ENCODE measurements around the gene MARCHF2. TPM values are rescaled to one million over a fixed set of nuclear protein-coding genes. Genes with fewer than 3 reads are reported as not detected.

MARCHF2 gene
- total RNA-seq, 2 experiments from 2014 or later: 16.5 to 20.9 TPM

DNA sequence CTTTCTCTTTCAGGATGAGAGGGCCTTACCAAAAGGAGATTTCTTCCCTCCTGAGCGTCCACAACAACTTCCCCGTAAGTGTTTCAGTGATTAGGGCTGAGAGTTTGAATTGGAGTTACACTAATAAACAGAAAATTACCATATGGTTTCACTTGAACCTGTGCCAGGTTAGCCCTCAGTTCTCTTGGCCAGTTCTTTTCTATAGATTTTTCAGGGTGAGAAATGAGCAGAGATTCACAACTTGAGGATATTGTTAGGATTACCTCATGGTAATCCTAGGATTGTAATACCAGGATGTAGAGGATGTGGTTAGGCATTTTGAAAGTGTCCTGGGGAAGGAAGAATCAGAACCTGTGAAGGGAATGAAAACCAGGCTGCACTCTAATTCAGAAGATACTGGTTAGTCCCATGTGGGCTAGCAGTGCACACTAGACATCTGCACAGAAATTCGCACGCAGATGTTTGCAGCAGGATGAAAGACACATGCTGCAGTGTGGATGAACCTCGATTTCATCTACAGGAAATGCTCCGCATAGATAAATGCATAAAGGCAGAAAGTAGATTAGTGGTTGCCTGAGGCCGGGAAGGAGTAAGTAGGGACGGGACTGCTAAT, 55.8 kb downstream of the MARCHF2 start:
- H3K36me3 Mint-ChIP-seq: peaks cover 77% of the 10 kb centered on the region
- no peaks in the 10 kb centered on the region for H3K27me3 Mint-ChIP-seq
- no peak overlapping the region for H3K27ac Mint-ChIP-seq
- DNase-seq: no peak
- no peaks in the 10 kb centered on the region for H3K9me3 Mint-ChIP-seq (ENCODE audit: low read depth)
- no peak overlapping the region for H3K4me3 Mint-ChIP-seq
- CTCF ChIA-PET: no interaction called here
- ATAC-seq: no peak
- peaks cover 50% of the 10 kb centered on the region for H3K4me1 Mint-ChIP-seq

DNA sequence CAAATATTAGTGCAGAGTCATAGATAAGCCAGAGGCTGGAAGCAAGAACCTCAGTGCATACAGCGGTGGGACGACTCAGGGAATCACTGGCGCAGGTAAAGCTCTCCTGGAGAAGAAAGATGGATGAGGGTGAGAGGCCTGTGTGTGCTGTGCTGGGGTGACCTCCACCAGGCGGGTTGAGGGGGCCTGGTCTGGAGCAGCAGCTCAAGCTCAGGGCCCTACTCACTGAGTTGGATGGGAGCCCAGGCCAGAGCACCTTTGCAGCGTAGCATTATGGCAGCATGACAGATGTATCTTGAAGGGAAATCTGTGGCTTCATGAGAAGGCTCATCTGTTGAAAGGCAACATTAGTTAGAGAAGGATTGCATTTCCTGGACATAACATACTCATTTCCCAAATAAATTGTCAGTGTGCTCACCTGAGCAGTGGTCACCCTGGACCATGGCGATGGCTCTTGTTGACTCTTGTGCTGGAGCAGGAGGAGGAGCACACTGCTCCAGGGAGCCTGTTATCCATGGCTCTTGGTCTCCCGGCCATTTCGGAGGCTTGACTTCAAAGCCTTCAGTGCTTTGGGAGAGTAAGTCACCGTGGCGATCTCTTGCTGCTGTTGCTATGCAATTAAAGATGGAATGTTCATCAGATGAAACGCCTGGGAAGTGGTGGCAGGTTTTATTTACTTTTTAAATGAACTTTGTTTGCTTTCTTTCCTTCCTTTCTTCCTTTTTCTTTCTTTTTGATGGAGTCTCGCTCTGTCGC, 56.7 kb downstream of the MARCHF2 start:
- Mint-ChIP-seq H3K36me3 (peaks cover 78% of the 10 kb centered on the region), H3K4me3 (no peak overlapping the region), H3K4me1 (peaks cover 55% of the 10 kb centered on the region), H3K27ac (no peak overlapping the region), H3K9me3 (ENCODE audit: low read depth) (no peaks in the 10 kb centered on the region), H3K27me3 (no peaks in the 10 kb centered on the region)
- CTCF ChIA-PET: interaction anchor here (0.6 kb wide), 1 partner anchor 116 kb away, joined by 3 read pairs; no protein-coding TSS in a partner anchor
- ATAC-seq (peak; percentile 27), DNase-seq (no peak)

DNA sequence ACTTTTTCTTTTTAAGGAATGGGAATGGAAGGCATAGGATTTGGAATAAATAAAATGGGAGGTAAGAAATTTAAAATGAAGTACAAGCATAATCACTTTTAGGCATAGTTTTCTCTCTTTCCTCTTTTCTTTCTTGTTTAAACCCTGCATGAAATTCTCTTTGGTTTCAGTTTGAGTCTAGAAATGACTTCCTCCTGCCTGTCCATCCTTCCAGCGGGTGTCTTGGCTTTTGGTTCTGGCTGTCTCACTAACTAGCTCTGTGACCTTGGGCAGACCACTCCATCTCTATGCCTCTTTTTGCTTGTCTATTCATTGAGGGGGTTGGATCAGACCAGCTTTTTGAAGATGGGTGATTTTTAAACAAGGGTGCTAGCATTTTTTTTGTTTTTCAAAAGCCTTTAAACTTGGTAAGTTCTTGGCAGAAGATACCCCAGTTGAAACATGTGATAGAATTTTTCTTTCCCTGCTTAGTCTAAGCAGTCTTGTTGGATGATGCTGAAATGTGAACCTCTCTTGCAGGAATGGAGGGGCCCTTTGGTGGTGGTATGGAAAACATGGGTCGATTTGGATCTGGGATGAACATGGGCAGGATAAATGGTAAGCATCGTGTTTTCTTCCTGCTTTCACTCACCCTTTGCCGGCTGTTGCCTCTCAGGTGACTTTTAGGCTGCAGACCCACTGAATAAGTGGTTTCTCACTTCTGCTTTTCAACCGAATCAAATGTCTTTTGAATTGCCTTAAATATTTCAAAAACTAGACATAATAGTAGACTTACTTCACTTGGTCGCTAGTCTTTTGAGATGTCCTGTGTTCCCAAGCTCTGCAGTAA, 60.8 kb downstream of the MARCHF2 start:
- CTCF ChIA-PET: interaction anchor here (0.7 to 1.1 kb wide), 5 partner anchors 11 to 106 kb away, joined by 3 to 5 read pairs (median 4); partner anchors contain the start of gene MARCHF2
- Mint-ChIP-seq H3K36me3 (peaks cover 74% of the 10 kb centered on the region), H3K27me3 (no peaks in the 10 kb centered on the region), H3K4me1 (peaks cover 69% of the 10 kb centered on the region), H3K4me3 (peak overlapping the region; percentile 17), H3K9me3 (ENCODE audit: low read depth) (no peaks in the 10 kb centered on the region), H3K27ac (peak overlapping the region; percentile 79)
- ATAC-seq (no peak), DNase-seq (no peak)

DNA sequence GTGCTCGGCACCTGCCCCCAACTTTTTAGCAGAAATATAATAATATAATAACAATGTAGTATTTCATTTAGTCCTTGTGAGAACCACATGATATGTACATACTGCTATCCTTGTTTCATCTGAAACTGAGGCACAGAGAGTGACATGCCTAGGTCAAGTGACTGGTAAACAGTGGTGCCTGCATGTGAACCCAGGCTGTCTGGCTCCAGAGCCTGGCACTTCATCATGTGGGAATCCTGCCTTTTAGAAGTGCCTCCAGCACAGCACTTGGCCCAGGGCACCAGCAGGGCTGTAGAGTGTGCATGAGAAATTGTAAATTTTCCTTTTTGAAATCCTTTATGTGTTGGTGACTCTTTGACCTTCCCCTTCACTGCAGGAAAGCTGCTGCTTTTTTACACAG, 61.9 kb downstream of the MARCHF2 start:
- Mint-ChIP-seq H3K9me3 (ENCODE audit: low read depth) (no peaks in the 10 kb centered on the region), H3K4me3 (no peak overlapping the region), H3K27me3 (no peaks in the 10 kb centered on the region), H3K36me3 (peaks cover 66% of the 10 kb centered on the region), H3K27ac (peak overlapping the region; percentile 61), H3K4me1 (peaks cover 66% of the 10 kb centered on the region)
- DNase-seq: no peak
- ATAC-seq: no peak
- CTCF ChIA-PET: interaction anchor here (0.7 to 1.2 kb wide), 2 partner anchors 13 kb away, joined by 4 read pairs; no protein-coding TSS in a partner anchor

DNA sequence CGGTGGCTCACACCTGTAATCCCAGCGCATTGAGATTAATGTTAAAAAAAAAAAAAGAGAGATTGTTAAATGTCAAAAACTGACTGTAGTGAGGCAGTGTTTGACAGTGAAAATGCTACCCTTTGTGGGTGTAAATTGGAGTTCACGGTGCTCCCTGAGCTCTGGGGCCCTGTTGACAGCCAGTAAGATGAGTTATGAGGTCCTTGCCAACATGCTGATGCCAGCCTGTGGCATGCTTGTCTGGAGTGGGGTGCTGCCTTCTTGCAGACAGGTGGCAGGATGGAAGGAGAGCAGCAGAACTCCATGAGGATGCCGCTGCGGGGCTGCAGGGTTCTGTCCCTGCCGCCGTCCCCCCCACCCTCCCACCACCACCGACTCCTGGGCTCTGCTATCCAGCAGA, 63.4 kb downstream of the MARCHF2 start:
- peaks cover 70% of the 10 kb centered on the region for H3K4me1 Mint-ChIP-seq
- H3K9me3 Mint-ChIP-seq (ENCODE audit: low read depth): no peaks in the 10 kb centered on the region
- H3K4me3 Mint-ChIP-seq: no peak overlapping the region
- ATAC-seq (no peak), DNase-seq (no peak)
- no peaks in the 10 kb centered on the region for H3K27me3 Mint-ChIP-seq
- CTCF ChIA-PET: interaction anchor here (1.2 kb wide), 1 partner anchor 14 kb away, joined by 4 read pairs; no protein-coding TSS in a partner anchor
- H3K36me3 Mint-ChIP-seq: peaks cover 64% of the 10 kb centered on the region
- H3K27ac Mint-ChIP-seq: peak overlapping the region; percentile 49

DNA sequence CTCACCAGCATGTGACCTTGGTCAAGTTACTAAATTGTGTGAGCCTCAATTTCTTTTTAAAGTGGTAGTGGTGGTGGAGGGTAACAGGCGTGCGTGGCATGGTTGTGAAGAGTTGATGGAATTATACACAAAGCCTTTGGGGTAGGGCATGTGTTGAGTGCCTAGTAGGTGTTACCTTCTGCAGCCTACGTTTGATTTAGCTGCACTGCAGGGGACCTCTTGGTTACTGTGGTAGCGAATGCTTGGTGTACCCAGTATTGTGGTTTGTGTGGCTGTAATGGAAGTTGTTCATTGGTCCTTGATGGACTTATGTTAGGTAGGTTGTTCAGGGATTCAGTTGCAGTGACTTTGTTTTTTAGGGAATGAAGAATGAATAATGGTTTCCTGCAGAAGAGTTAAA, 64.8 kb downstream of the MARCHF2 start:
- ATAC-seq (no peak), DNase-seq (no peak)
- Mint-ChIP-seq H3K9me3 (ENCODE audit: low read depth) (no peaks in the 10 kb centered on the region), H3K36me3 (peaks cover 68% of the 10 kb centered on the region), H3K4me3 (no peak overlapping the region), H3K27ac (peak overlapping the region; percentile 54), H3K4me1 (peaks cover 65% of the 10 kb centered on the region), H3K27me3 (no peaks in the 10 kb centered on the region)
- CTCF ChIA-PET: interaction anchor here (2.2 to 3.4 kb wide), 2 partner anchors 9 to 100 kb away, joined by 7 to 16 read pairs; partner anchors contain the start of gene MYO1F

DNA sequence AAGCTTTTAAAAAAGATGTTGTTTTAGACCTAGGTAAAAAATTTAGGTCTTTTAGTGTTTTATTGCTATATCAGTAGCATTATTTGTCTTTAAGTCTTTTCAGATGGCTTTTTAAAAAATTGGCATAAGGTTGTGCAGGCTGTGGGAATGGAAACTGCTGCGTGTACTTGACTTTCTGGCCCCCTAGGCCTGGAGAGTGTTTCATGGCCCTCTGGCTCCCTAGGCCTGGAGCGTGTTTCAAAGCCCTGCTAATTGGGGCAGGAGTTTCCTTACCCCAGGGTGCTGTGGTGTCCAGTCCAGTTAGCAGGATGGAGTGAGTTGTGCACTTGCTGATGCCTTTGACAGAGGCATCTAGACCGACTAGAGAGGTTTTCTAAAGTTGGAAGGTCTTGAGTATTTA, 65.5 kb downstream of the MARCHF2 start:
- no peak for ATAC-seq
- peaks cover 68% of the 10 kb centered on the region for H3K36me3 Mint-ChIP-seq
- no peaks in the 10 kb centered on the region for H3K9me3 Mint-ChIP-seq (ENCODE audit: low read depth)
- no peak for DNase-seq
- peak overlapping the region; percentile 54 for H3K27ac Mint-ChIP-seq
- CTCF ChIA-PET: interaction anchor here (0.9 to 3.4 kb wide), 4 partner anchors 8 to 125 kb away, joined by 3 to 16 read pairs (median 5); partner anchors contain the start of gene MYO1F
- H3K27me3 Mint-ChIP-seq: no peaks in the 10 kb centered on the region
- peaks cover 59% of the 10 kb centered on the region for H3K4me1 Mint-ChIP-seq
- no peak overlapping the region for H3K4me3 Mint-ChIP-seq

DNA sequence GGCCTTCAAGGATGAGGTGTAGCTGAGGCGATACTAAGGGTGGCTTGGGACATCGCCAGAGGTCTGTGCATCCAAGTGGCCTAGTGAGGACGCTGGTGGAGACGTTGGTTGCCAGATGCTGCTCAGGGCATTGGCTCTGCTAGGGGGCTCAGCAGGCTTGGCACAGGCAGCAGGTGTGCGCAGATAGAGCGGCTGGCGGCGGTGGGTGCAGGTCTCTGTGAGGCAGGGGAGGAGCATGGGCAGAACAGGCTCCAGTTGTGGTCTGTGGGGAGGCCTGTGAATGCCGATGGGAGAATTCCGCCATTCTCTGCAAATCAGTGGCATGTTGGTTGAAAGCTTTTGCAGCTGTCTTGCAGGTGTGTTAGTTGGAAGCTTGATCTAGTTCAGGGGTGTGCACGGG, 68.1 kb downstream of the MARCHF2 start:
- Mint-ChIP-seq H3K4me3 (no peak overlapping the region), H3K9me3 (ENCODE audit: low read depth) (no peaks in the 10 kb centered on the region), H3K4me1 (peaks cover 57% of the 10 kb centered on the region), H3K27ac (peak overlapping the region; percentile 70), H3K36me3 (peaks cover 55% of the 10 kb centered on the region), H3K27me3 (no peaks in the 10 kb centered on the region)
- ATAC-seq (no peak), DNase-seq (no peak)
- CTCF ChIA-PET: interaction anchor here (1.0 kb wide), 1 partner anchor 106 kb away, joined by 3 read pairs; no protein-coding TSS in a partner anchor

DNA sequence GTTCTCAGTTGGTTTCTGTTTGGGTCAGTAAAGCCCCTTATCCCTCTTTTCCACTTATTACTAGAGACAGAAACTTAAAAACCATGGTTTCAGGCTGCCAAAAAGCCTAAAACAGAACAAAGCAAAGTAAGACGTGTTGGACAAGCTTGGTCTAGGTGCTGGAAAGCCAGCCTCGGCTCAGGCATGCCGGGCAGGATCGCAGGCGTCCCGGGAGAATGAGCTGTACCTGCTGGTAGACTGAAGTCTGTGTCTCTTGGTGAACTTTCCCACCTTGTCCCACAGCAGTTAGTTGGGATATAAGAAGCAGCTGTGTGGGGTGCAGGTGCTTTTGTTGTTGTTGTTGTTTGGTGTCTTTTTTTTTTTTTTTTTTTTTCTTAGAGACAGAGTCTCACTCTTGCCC, 68.5 kb downstream of the MARCHF2 start:
- no peaks in the 10 kb centered on the region for H3K27me3 Mint-ChIP-seq
- H3K4me1 Mint-ChIP-seq: peaks cover 58% of the 10 kb centered on the region
- DNase-seq (no peak), ATAC-seq (no peak)
- CTCF ChIA-PET: interaction anchor here (0.6 to 1.6 kb wide), 5 partner anchors 13 to 105 kb away, joined by 3 to 6 read pairs (median 3); no protein-coding TSS in a partner anchor
- H3K9me3 Mint-ChIP-seq (ENCODE audit: low read depth): no peaks in the 10 kb centered on the region
- H3K4me3 Mint-ChIP-seq: no peak overlapping the region
- peaks cover 55% of the 10 kb centered on the region for H3K36me3 Mint-ChIP-seq
- peak overlapping the region; percentile 70 for H3K27ac Mint-ChIP-seq

DNA sequence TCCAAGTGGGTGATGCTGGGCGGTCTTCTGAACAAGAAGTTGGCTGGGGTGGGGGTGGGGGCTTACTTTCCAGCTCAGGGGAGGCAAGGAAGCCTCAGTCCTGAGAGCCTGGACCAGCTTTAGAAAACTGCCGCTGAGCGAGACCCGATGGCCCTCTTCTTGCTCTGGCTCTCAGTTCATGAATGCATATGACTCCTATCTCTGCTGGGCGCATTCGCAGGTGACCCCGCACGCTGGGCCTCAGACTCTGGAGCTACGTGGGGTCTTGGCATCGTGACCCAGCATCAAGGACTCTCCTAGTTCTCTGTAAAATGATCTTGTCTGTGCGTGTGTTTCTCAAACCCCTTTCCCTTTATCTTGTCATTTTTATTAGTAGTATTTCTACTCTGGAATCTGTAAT, 69.6 kb downstream of the MARCHF2 start:
- no peak overlapping the region for H3K27ac Mint-ChIP-seq
- no peak overlapping the region for H3K4me3 Mint-ChIP-seq
- no peaks in the 10 kb centered on the region for H3K27me3 Mint-ChIP-seq
- ATAC-seq (no peak), DNase-seq (no peak)
- peaks cover 59% of the 10 kb centered on the region for H3K4me1 Mint-ChIP-seq
- peaks cover 58% of the 10 kb centered on the region for H3K36me3 Mint-ChIP-seq
- CTCF ChIA-PET: interaction anchor here (0.7 to 1.6 kb wide), 3 partner anchors 11 to 98 kb away, joined by 3 to 6 read pairs (median 3); no protein-coding TSS in a partner anchor
- no peaks in the 10 kb centered on the region for H3K9me3 Mint-ChIP-seq (ENCODE audit: low read depth)

DNA sequence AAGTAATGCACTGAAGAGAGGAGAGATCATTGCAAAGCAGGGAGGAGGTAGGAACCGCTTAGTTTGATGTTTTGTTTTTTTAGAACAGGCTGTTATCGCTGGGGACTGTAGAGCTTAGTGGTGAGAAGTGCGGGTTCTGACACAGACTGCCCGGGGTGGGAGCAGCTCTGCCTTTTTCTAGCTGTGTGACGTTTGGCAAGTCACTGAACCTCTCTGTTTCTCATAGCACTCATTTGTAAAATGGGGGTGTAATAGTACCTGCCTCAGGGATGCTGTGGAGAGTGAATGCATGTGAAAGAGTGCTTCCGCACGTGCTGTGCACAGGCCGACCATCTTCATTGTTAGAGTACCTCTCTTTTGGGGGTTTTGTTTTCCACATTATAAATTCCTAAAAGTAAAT, 70.1 kb downstream of the MARCHF2 start:
- Mint-ChIP-seq H3K27me3 (no peaks in the 10 kb centered on the region), H3K4me3 (no peak overlapping the region), H3K36me3 (peaks cover 58% of the 10 kb centered on the region), H3K9me3 (ENCODE audit: low read depth) (no peaks in the 10 kb centered on the region), H3K27ac (no peak overlapping the region), H3K4me1 (peaks cover 59% of the 10 kb centered on the region)
- CTCF ChIA-PET: interaction anchor here (1.6 kb wide), 1 partner anchor 98 kb away, joined by 6 read pairs; no protein-coding TSS in a partner anchor
- DNase-seq (no peak), ATAC-seq (no peak)

DNA sequence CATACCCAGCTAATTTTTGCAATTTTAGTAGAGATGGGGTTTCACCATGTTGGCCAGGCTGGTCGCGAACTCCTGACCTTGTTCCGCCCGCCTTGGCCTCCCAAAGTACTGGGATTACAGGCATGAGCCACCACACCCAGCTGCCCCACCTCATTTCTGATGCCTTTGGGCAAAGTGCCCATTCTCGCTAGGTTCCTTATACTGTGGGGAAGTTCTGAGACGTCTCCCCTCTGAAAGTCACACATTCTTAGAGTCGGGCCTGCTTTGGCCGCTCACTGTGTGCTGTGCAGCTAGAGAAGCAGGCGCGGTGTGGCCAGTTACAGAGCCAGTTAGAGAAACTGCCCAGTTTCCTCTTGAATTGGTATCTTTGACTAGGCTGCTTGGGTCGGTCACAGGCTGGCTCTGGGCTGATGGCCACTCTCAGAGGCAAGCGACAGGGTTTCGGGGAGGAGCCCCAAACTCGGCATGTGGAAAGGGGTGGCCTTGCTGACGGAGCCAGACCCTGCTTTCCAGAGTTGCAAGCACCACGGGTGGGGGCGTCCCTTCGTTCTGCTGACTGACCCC, 71.3 kb downstream of the MARCHF2 start:
- no peak for ATAC-seq
- CTCF ChIA-PET: interaction anchor here (1.0 kb wide), 1 partner anchor 14 kb away, joined by 3 read pairs; no protein-coding TSS in a partner anchor
- Mint-ChIP-seq H3K36me3 (peaks cover 59% of the 10 kb centered on the region), H3K27me3 (no peaks in the 10 kb centered on the region), H3K4me1 (peaks cover 55% of the 10 kb centered on the region), H3K27ac (peak overlapping the region; percentile 5), H3K9me3 (ENCODE audit: low read depth) (no peaks in the 10 kb centered on the region), H3K4me3 (no peak overlapping the region)
- no peak for DNase-seq

Measured in activated CD8-positive, alpha-beta memory T cell treated with anti-CD3 and anti-CD28 coated beads, Interleukin-2, amount 10 ng/mL, durations not matched to agents 7 days and 5 days (primary cell).